Measurements from ENCODE around the gene BRPF3. TPM values are rescaled to one million over a fixed set of nuclear protein-coding genes. Genes with fewer than 3 reads are reported as not detected.

Gene BRPF3
- total RNA-seq, 1 experiment from 2014 or later, result 49.6 TPM

- H3K4me1 ChIP-seq (ENCODE audit: control insufficient read depth, insufficient read depth, low read length), result no peaks in the 10 kb centered on the region
- ATAC-seq (no peak), DNase-seq (ENCODE audit: low read depth, low spot score) (no peak)
- no peaks in the 10 kb centered on the region for H3K36me3 ChIP-seq (ENCODE audit: control insufficient read depth, insufficient read depth, low read length)
- in situ Hi-C loops (cut with HindIII; ENCODE audit: low pct_unique_long_range_greater_than_20kb, low sequenced_read_pairs) (no loop called here), intact Hi-C loops (cut with micrococcal nuclease; ENCODE audit: unreplicated experiment) (no loop called here)
- TF ChIP-seq SIN3A (IDR thresholded peaks at IDR 0.05; ENCODE audit: borderline replicate concordance, insufficient read depth, low read depth, low read length), result no peak
- no peak for TF ChIP-seq POLR2AphosphoS5 (IDR thresholded peaks at IDR 0.05; ENCODE audit: low read depth, low read length)
- no peak for TF ChIP-seq CTCF (IDR thresholded peaks at IDR 0.05)
- no peak for TF ChIP-seq REST (IDR thresholded peaks at IDR 0.05; ENCODE audit: insufficient read depth in 1 of 2, low read depth in 2 of 2, low read length in 1 of 2)
- TF ChIP-seq TCF7L2 (IDR thresholded peaks at IDR 0.05; ENCODE audit: low read depth, low read length), result no peak
- ChIA-PET POLR2A (no interaction called here), CTCF (no interaction called here)
- H3K27me3 ChIP-seq (ENCODE audit: control insufficient read depth, insufficient read depth, low read length), result no peaks in the 10 kb centered on the region
- H3K4me3 ChIP-seq (ENCODE audit: low read depth in 2 of 2, low read length in 2 of 2), result no peak overlapping the region
- no peak overlapping the region for H3K27ac ChIP-seq (ENCODE audit: low read length)
- no TSS peak for BruUV-seq (replicated peaks)
- peaks cover 4% of the 10 kb centered on the region; the same call in 1 of the 2 replicates for H3K9me3 ChIP-seq (ENCODE audit: control insufficient read depth, insufficient read depth, low read depth, low read length)
Measured at GRCh38 chr6:36177166-36177565, 19.4 kb upstream of the BRPF3 start.

- POLR2A ChIA-PET, result no interaction called here
- ATAC-seq (no peak), DNase-seq (ENCODE audit: low read depth, low spot score) (no peak)
- peaks cover 4% of the 10 kb centered on the region; the same call in 1 of the 2 replicates for H3K9me3 ChIP-seq (ENCODE audit: control insufficient read depth, insufficient read depth, low read depth, low read length)
- H3K4me1 ChIP-seq (ENCODE audit: control insufficient read depth, insufficient read depth, low read length), result no peaks in the 10 kb centered on the region
- H3K27ac ChIP-seq (ENCODE audit: low read length), result no peak overlapping the region
- intact Hi-C loops (cut with micrococcal nuclease; ENCODE audit: unreplicated experiment), result no loop called here
- H3K27me3 ChIP-seq (ENCODE audit: control insufficient read depth, insufficient read depth, low read length), result no peaks in the 10 kb centered on the region
- H3K36me3 ChIP-seq (ENCODE audit: control insufficient read depth, insufficient read depth, low read length), result no peaks in the 10 kb centered on the region
- in situ Hi-C loops (cut with HindIII; ENCODE audit: low pct_unique_long_range_greater_than_20kb, low sequenced_read_pairs), result no loop called here
- no peak overlapping the region for H3K4me3 ChIP-seq (ENCODE audit: low read depth in 2 of 2, low read length in 2 of 2)
- BruUV-seq (replicated peaks), result no TSS peak
- TF ChIP-seq TCF7L2 (IDR thresholded peaks at IDR 0.05; ENCODE audit: low read depth, low read length), result no peak
- TF ChIP-seq POLR2AphosphoS5 (IDR thresholded peaks at IDR 0.05; ENCODE audit: low read depth, low read length), result no peak
- no peak for TF ChIP-seq REST (IDR thresholded peaks at IDR 0.05; ENCODE audit: insufficient read depth in 1 of 2, low read depth in 2 of 2, low read length in 1 of 2)
- TF ChIP-seq CTCF (IDR thresholded peaks at IDR 0.05), result no peak
- no peak for TF ChIP-seq SIN3A (IDR thresholded peaks at IDR 0.05; ENCODE audit: borderline replicate concordance, insufficient read depth, low read depth, low read length)
- CTCF ChIA-PET, result no interaction called here
Measured at GRCh38 chr6:36178544-36178943, 18.0 kb upstream of the BRPF3 start.

All from Panc1 (cell line).